GM23338 (cell line): Measurements from ENCODE around the gene PTCHD1. TPM values are rescaled to one million over a fixed set of nuclear protein-coding genes. Genes with fewer than 3 reads are reported as not detected.

Source experiments
- ATAC-seq: fragments of 200-7000 bp; cut with Tn5 transposase; 3 replicates; pipeline ENCODE4 v1.9.1; 2020
- DNase-seq: peaks from one replicate; pipeline ENCODE4 v3.0.0-alpha.2; 2015; ENCODE audit warnings: low spot score
- H2AFZ ChIP-seq: fragments of 200-600 bp; sonication (generic); 2 replicates; pipeline ENCODE4 v1.8.0; 2016; ENCODE audit warnings: antibody characterized with exemption, mild to moderate bottlenecking, moderate library complexity
- H3F3A ChIP-seq: fragments of 200-600 bp; sonication (generic); replicated peaks from 2 replicates; pipeline ENCODE4 v1.8.0; 2017; ENCODE audit warnings: antibody characterized with exemption, mixed run types, low read depth
- H3K27ac ChIP-seq: fragments of 200-600 bp; sonication (generic); 2 replicates; pipeline ENCODE4 v1.6.1; 2016; ENCODE audit warnings: low read depth
- H3K27me3 ChIP-seq: fragments of 200-600 bp; sonication (generic); 2 replicates; pipeline ENCODE4 v1.8.0; 2016; ENCODE audit warnings: mild to moderate bottlenecking, mixed run types, moderate library complexity; ENCODE audit not compliant: insufficient read depth
- H3K36me3 ChIP-seq: fragments of 200-600 bp; sonication (generic); 2 replicates; pipeline ENCODE4 v1.8.0; 2016; ENCODE audit warnings: mild to moderate bottlenecking; ENCODE audit not compliant: insufficient read depth
- H3K4me1 ChIP-seq: fragments of 200-600 bp; sonication (generic); 2 replicates; pipeline ENCODE4 v1.8.0; 2016; ENCODE audit warnings: mild to moderate bottlenecking, moderate library complexity; ENCODE audit not compliant: insufficient read depth
- H3K4me2 ChIP-seq: fragments of 200-600 bp; sonication (generic); 2 replicates; pipeline ENCODE4 v1.7.1; 2017; ENCODE audit warnings: mixed run types
- H3K4me3 ChIP-seq: fragments of 200-600 bp; sonication (generic); 2 replicates; pipeline ENCODE4 v1.6.1; 2016; ENCODE audit warnings: mixed run types
- H3K79me2 ChIP-seq: fragments of 200-600 bp; sonication (generic); replicated peaks from 2 replicates; pipeline ENCODE4 v1.8.0; 2017; ENCODE audit warnings: mild to moderate bottlenecking; ENCODE audit not compliant: insufficient read depth
- H3K9me2 ChIP-seq: fragments of 200-600 bp; sonication (generic); 2 replicates; pipeline ENCODE4 v1.8.0; 2017; ENCODE audit not compliant: insufficient read depth
- H4K20me1 ChIP-seq: fragments of 200-600 bp; sonication (generic); replicated peaks from 2 replicates; pipeline ENCODE4 v1.8.0; 2017; ENCODE audit warnings: mild to moderate bottlenecking; ENCODE audit not compliant: insufficient read depth
- H3K27ac Mint-ChIP-seq: 2 replicates; pipeline ENCODE4 v1.8.0; 2020; ENCODE audit warnings: inconsistent platforms, mild to moderate bottlenecking, moderate library complexity, mixed read lengths
- H3K27me3 Mint-ChIP-seq: 3 replicates; pipeline ENCODE4 v1.8.0; 2022; ENCODE audit warnings: low read depth, mild to moderate bottlenecking, moderate library complexity, mixed read lengths, inconsistent platforms; ENCODE audit not compliant: insufficient read depth, poor library complexity
- H3K36me3 Mint-ChIP-seq: 3 replicates; pipeline ENCODE4 v1.8.0; 2021; ENCODE audit warnings: low read depth, mild to moderate bottlenecking, inconsistent platforms, moderate library complexity, mixed read lengths
- H3K4me1 Mint-ChIP-seq: 3 replicates; pipeline ENCODE4 v1.8.0; 2020; ENCODE audit warnings: mild to moderate bottlenecking, inconsistent platforms, mixed read lengths
- H3K4me3 Mint-ChIP-seq: 3 replicates; pipeline ENCODE4 v1.8.0; 2021; ENCODE audit warnings: moderate library complexity, mild to moderate bottlenecking, inconsistent platforms, mixed read lengths
- H3K9me3 Mint-ChIP-seq: 3 replicates; pipeline ENCODE4 v1.8.0; 2020; ENCODE audit warnings: moderate library complexity, mild to moderate bottlenecking, inconsistent platforms, mixed read lengths
- EZH2phosphoT487 ChIP-seq: fragments of 200-600 bp; sonication (generic); IDR thresholded peaks from one replicate; pipeline ENCODE4 v1.8.1; 2018; ENCODE audit warnings: antibody characterized with exemption; ENCODE audit not compliant: unreplicated experiment
- JUNB ChIP-seq: IDR thresholded peaks from one replicate; pipeline ENCODE4 v1.6.1; 2016; ENCODE audit warnings: antibody characterized with exemption; ENCODE audit not compliant: unreplicated experiment
- NANOG ChIP-seq: IDR thresholded peaks from 2 replicates; pipeline ENCODE4 v1.6.1; 2016; ENCODE audit warnings: antibody characterized with exemption, borderline replicate concordance
- STAT1 ChIP-seq: IDR thresholded peaks from one replicate; pipeline ENCODE4 v1.6.1; 2016; ENCODE audit warnings: antibody characterized with exemption; ENCODE audit not compliant: unreplicated experiment
- ZNF114 ChIP-seq: fragments of 250-450 bp; sonication (Bioruptor Pico); IDR thresholded peaks from 2 replicates; pipeline ENCODE4 v1.5.0; 2020; ENCODE audit warnings: mild to moderate bottlenecking, moderate library complexity
- ZNF331 ChIP-seq: fragments of 250-450 bp; sonication (Bioruptor Pico); IDR thresholded peaks from 2 replicates; pipeline ENCODE4 v1.5.0; 2020; ENCODE audit warnings: low read depth, mild to moderate bottlenecking, moderate library complexity
- polyA plus RNA-seq: library from polyadenylated mRNA; unstranded; fragments of >200 nt; fragmentation: Nextera tagmentation; extraction: Ambion mirVana; gene quantifications from 2 replicates; pipeline ENCODE4 v1.2.1, GENCODE V29; 2016
- total RNA-seq: library from RNA; depleted of rRNA; stranded (reverse); fragments of >200 nt; shearing (Covaris generic); gene quantifications from 2 replicates; pipeline ENCODE4 v1.2.3, GENCODE V29; 2014
- TF ChIP-seq, protein P1 (sequence below): fragments of 250-450 bp; sonication (Bioruptor Pico); IDR thresholded peaks from 2 replicates; pipeline ENCODE4 v1.5.0; 2020; ENCODE audit warnings: mild to moderate bottlenecking, moderate library complexity
- TF ChIP-seq, protein P2 (sequence below), 2 experiments: fragments of 200-600 bp in 1 of 2; sonication (generic) in 1 of 2; conservative IDR thresholded peaks; 2 replicates each; pipeline versions ENCODE4 v1.5.1 to v1.6.1; 2016 to 2017; ENCODE audit warnings: antibody characterized with exemption in 2 of 2, low read depth in 2 of 2, mild to moderate bottlenecking in 2 of 2, moderate library complexity in 1 of 2

PTCHD1 gene
- total and polyA plus RNA-seq, 2 experiments from 2014 or later = 1.5 to 1.9 TPM

- TF ChIP-seq, protein P1, sequence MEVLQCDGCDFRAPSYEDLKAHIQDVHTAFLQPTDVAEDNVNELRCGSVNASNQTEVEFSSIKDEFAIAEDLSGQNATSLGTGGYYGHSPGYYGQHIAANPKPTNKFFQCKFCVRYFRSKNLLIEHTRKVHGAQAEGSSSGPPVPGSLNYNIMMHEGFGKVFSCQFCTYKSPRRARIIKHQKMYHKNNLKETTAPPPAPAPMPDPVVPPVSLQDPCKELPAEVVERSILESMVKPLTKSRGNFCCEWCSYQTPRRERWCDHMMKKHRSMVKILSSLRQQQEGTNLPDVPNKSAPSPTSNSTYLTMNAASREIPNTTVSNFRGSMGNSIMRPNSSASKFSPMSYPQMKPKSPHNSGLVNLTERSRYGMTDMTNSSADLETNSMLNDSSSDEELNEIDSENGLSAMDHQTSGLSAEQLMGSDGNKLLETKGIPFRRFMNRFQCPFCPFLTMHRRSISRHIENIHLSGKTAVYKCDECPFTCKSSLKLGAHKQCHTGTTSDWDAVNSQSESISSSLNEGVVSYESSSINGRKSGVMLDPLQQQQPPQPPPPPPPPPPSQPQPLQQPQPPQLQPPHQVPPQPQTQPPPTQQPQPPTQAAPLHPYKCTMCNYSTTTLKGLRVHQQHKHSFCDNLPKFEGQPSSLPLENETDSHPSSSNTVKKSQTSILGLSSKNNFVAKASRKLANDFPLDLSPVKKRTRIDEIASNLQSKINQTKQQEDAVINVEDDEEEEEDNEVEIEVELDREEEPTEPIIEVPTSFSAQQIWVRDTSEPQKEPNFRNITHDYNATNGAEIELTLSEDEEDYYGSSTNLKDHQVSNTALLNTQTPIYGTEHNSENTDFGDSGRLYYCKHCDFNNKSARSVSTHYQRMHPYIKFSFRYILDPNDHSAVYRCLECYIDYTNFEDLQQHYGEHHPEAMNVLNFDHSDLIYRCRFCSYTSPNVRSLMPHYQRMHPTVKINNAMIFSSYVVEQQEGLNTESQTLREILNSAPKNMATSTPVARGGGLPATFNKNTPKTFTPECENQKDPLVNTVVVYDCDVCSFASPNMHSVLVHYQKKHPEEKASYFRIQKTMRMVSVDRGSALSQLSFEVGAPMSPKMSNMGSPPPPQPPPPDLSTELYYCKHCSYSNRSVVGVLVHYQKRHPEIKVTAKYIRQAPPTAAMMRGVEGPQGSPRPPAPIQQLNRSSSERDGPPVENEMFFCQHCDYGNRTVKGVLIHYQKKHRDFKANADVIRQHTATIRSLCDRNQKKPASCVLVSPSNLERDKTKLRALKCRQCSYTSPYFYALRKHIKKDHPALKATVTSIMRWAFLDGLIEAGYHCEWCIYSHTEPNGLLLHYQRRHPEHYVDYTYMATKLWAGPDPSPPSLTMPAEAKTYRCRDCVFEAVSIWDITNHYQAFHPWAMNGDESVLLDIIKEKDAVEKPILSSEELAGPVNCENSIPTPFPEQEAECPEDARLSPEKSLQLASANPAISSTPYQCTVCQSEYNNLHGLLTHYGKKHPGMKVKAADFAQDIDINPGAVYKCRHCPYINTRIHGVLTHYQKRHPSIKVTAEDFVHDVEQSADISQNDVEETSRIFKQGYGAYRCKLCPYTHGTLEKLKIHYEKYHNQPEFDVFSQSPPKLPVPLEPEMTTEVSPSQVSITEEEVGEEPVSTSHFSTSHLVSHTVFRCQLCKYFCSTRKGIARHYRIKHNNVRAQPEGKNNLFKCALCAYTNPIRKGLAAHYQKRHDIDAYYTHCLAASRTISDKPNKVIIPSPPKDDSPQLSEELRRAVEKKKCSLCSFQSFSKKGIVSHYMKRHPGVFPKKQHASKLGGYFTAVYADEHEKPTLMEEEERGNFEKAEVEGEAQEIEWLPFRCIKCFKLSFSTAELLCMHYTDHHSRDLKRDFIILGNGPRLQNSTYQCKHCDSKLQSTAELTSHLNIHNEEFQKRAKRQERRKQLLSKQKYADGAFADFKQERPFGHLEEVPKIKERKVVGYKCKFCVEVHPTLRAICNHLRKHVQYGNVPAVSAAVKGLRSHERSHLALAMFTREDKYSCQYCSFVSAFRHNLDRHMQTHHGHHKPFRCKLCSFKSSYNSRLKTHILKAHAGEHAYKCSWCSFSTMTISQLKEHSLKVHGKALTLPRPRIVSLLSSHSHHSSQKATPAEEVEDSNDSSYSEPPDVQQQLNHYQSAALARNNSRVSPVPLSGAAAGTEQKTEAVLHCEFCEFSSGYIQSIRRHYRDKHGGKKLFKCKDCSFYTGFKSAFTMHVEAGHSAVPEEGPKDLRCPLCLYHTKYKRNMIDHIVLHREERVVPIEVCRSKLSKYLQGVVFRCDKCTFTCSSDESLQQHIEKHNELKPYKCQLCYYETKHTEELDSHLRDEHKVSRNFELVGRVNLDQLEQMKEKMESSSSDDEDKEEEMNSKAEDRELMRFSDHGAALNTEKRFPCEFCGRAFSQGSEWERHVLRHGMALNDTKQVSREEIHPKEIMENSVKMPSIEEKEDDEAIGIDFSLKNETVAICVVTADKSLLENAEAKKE (CRISPR knock-in tag) = no peak
- no peak for TF ChIP-seq ZNF331 (CRISPR knock-in tag)
These were observed 100.5 kb downstream of the PTCHD1 start (continued) for GRCh38 chrX:23435108-23435507.

DNA sequence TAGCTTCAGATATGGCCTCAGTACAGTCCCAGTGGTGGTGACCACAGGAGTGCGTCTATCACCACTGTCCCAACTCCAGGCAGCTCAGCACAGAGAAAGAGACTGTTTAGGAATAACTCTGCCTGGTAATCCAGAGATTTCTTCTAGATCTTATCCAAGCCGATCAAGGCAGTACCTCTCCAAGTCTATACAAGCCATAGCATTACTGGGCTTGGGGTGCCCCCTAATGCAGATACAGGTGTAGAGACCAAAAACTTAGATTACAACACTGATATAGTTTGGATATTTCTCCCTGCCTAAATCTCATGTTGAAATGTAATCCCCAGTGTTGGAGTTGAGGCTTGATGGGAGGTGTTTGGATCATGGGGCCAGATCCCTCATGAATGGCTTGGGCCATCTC lies 100.9 kb downstream of the PTCHD1 start:
- DNase-seq (peak; percentile 6), ATAC-seq (no peak; the same call in 2 of the 3 replicates)
- H3K36me3 ChIP-seq = no peaks in the 10 kb centered on the region
- Mint-ChIP-seq H3K36me3 (peaks cover 3% of the 10 kb centered on the region; the same call in 1 of the 3 replicates), H3K4me1 (peaks cover 9% of the 10 kb centered on the region), H3K9me3 (peaks cover 5% of the 10 kb centered on the region; the same call in 2 of the 3 replicates), H3K4me3 (no peak overlapping the region), H3K27ac (no peak overlapping the region), H3K27me3 (no peaks in the 10 kb centered on the region)
- H3F3A ChIP-seq = 0 out of 2 replicates have a peak, but pooled peaks cover 3% of the 10 kb centered on the region
- no peaks in the 10 kb centered on the region for H4K20me1 ChIP-seq
- no peak overlapping the region for H2AFZ ChIP-seq
- no peak overlapping the region for H3K4me3 ChIP-seq
- H3K79me2 ChIP-seq = no peaks in the 10 kb centered on the region
- no peak overlapping the region for H3K4me2 ChIP-seq
- no peaks in the 10 kb centered on the region for H3K27me3 ChIP-seq
- no peak for TF ChIP-seq NANOG
- no peak for TF ChIP-seq JUNB
- TF ChIP-seq ZNF331 (CRISPR knock-in tag) = no peak
- no peak for TF ChIP-seq STAT1
- TF ChIP-seq EZH2phosphoT487 = no peak
- TF ChIP-seq, protein P2, sequence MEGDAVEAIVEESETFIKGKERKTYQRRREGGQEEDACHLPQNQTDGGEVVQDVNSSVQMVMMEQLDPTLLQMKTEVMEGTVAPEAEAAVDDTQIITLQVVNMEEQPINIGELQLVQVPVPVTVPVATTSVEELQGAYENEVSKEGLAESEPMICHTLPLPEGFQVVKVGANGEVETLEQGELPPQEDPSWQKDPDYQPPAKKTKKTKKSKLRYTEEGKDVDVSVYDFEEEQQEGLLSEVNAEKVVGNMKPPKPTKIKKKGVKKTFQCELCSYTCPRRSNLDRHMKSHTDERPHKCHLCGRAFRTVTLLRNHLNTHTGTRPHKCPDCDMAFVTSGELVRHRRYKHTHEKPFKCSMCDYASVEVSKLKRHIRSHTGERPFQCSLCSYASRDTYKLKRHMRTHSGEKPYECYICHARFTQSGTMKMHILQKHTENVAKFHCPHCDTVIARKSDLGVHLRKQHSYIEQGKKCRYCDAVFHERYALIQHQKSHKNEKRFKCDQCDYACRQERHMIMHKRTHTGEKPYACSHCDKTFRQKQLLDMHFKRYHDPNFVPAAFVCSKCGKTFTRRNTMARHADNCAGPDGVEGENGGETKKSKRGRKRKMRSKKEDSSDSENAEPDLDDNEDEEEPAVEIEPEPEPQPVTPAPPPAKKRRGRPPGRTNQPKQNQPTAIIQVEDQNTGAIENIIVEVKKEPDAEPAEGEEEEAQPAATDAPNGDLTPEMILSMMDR (conservative IDR thresholded peaks at IDR 0.05; ENCODE audit: low read depth in 2 of 2) = peak in 1 of 2 experiments; percentile 48; a peak in 2 of 4 replicates
- no peak for TF ChIP-seq ZNF114 (CRISPR knock-in tag)
- H3K27ac ChIP-seq = no peak overlapping the region
- peaks cover 6% of the 10 kb centered on the region for H3K4me1 ChIP-seq
- H3K9me2 ChIP-seq = no peaks in the 10 kb centered on the region
